Amniotic stem cell (primary cell): ENCODE results near the gene TYW1.
"Not testable (repeated sequence)": the region's sequence is repeated elsewhere in the genome, so short reads cannot be mapped to it uniquely, and the experiment has no call there.

Experiments
- DNase-seq: peaks from one replicate; lab custom pipeline; 2025; lab: John Stamatoyannopoulos, UW

The TYW1 gene

GRCh38 chr7:66994691-66995049, 2.0 kb upstream of the TYW1 start:
- peak; percentile 69 for DNase-seq

- DNase-seq, result peak; percentile 94
Observed at GRCh38 chr7:66995050-66995776, 1.4 kb upstream of the TYW1 start, which contains the start of gene SBDS. Gene SBDS (minus strand): TSS chr7:66995586. CDS start chr7:66995417, 169 bp downstream.

- DNase-seq, result not testable (repeated sequence)
Observed at GRCh38 chr7:67000601-67001258, 4.1 kb downstream of the TYW1 start.

GRCh38 chr7:67004145-67004544, 7.5 kb downstream of the TYW1 start:
- DNase-seq, result not testable (repeated sequence)

GRCh38 chr7:67006965-67007364, 10.3 kb downstream of the TYW1 start:
- no peak for DNase-seq

- no peak for DNase-seq
Observed at GRCh38 chr7:67008260-67008659, 11.6 kb downstream of the TYW1 start.

GRCh38 chr7:67009677-67010076, 13.0 kb downstream of the TYW1 start:
- not testable (repeated sequence) for DNase-seq

GRCh38 chr7:67014076-67014622, 17.5 kb downstream of the TYW1 start:
- not testable (repeated sequence) for DNase-seq

GRCh38 chr7:67017971-67018370, 21.3 kb downstream of the TYW1 start:
- DNase-seq, result not testable (repeated sequence)

- DNase-seq, result no peak
Observed at GRCh38 chr7:67018940-67019339, 22.3 kb downstream of the TYW1 start.

- no peak for DNase-seq
Observed at GRCh38 chr7:67019562-67020390, 23.1 kb downstream of the TYW1 start.

- DNase-seq, result no peak
Observed at GRCh38 chr7:67021260-67021659, 24.6 kb downstream of the TYW1 start.

- DNase-seq, result no peak
Observed at GRCh38 chr7:67022511-67022910, 25.9 kb downstream of the TYW1 start.

GRCh38 chr7:67025459-67025858, 28.8 kb downstream of the TYW1 start:
- DNase-seq, result not testable (repeated sequence)

- not testable (repeated sequence) for DNase-seq
Observed at GRCh38 chr7:67031685-67032084, 35.1 kb downstream of the TYW1 start.

GRCh38 chr7:67033251-67033650, 36.6 kb downstream of the TYW1 start:
- no peak for DNase-seq

GRCh38 chr7:67036432-67037395, 40.1 kb downstream of the TYW1 start:
- DNase-seq, result not testable (repeated sequence)

- DNase-seq, result not testable (repeated sequence)
Observed at GRCh38 chr7:67040832-67041231, 44.2 kb downstream of the TYW1 start.

GRCh38 chr7:67042781-67043558, 46.3 kb downstream of the TYW1 start:
- DNase-seq, result not testable (repeated sequence)

- not testable (repeated sequence) for DNase-seq
Observed at GRCh38 chr7:67043559-67043930, 46.9 kb downstream of the TYW1 start.
